NCI-H1417 (cell line): ENCODE results near the gene ITGA6.
"Not testable (repeated sequence)": the region's sequence is repeated elsewhere in the genome, so short reads cannot be mapped to it uniquely, and the experiment has no call there.

Experiments
- DNase-seq, 3 experiments: peaks; one replicate each; lab custom pipeline; 2025; lab: John Stamatoyannopoulos, UW

ITGA6 gene

GRCh38 chr2:172516299-172516698, 88.9 kb downstream of the ITGA6 start:
- no peak for DNase-seq

GRCh38 chr2:172518995-172519394, 91.6 kb downstream of the ITGA6 start:
- DNase-seq: no peak

- DNase-seq: no peak
Measured at GRCh38 chr2:172525601-172526000, 98.2 kb downstream of the ITGA6 start.

GRCh38 chr2:172531309-172531708, 103.9 kb downstream of the ITGA6 start:
- DNase-seq: no peak

- not testable (repeated sequence) for DNase-seq
Measured at GRCh38 chr2:172532461-172532860, 105.1 kb downstream of the ITGA6 start.

GRCh38 chr2:172533687-172534086, 106.3 kb downstream of the ITGA6 start:
- no peak for DNase-seq

- DNase-seq: no peak
Measured at GRCh38 chr2:172535119-172535518, 107.7 kb downstream of the ITGA6 start.

- DNase-seq: not testable (repeated sequence)
Measured at GRCh38 chr2:172537851-172538250, 110.5 kb downstream of the ITGA6 start.

GRCh38 chr2:172539767-172540166, 112.4 kb downstream of the ITGA6 start:
- no peak for DNase-seq

GRCh38 chr2:172540421-172540820, 113.0 kb downstream of the ITGA6 start:
- no peak for DNase-seq

GRCh38 chr2:172545408-172546075, 118.2 kb downstream of the ITGA6 start:
- no peak for DNase-seq

- no peak for DNase-seq
Measured at GRCh38 chr2:172549131-172549530, 121.7 kb downstream of the ITGA6 start.

GRCh38 chr2:172549802-172550201, 122.4 kb downstream of the ITGA6 start:
- DNase-seq: not testable (repeated sequence)

- DNase-seq: no peak
Measured at GRCh38 chr2:172550419-172550818, 123.0 kb downstream of the ITGA6 start.

GRCh38 chr2:172551271-172551670, 123.9 kb downstream of the ITGA6 start:
- DNase-seq: no peak

GRCh38 chr2:172552547-172553291, 125.3 kb downstream of the ITGA6 start:
- no peak for DNase-seq

- no peak for DNase-seq
Measured at GRCh38 chr2:172554352-172555271, 127.2 kb downstream of the ITGA6 start.

GRCh38 chr2:172555272-172555521, 127.8 kb downstream of the ITGA6 start:
- DNase-seq: no peak
